Loucy (cell line): ENCODE data around the gene HGFAC.

ENCODE experiments used
- CTCF ChIP-seq: fragments of 200-600 bp; sonication (generic); conservative IDR thresholded peaks from 2 replicates; pipeline ENCODE4 v1.5.1; 2014; ENCODE audit warnings: mild to moderate bottlenecking, antibody characterized with exemption, low read length
- EZH2phosphoT487 ChIP-seq: fragments of 200-600 bp; IDR thresholded peaks from 2 replicates; pipeline ENCODE4 v1.6.1; 2018; ENCODE audit warnings: antibody characterized with exemption, mild to moderate bottlenecking, moderate library complexity, borderline replicate concordance

GRCh38 chr4:3426465-3427133 is 15.2 kb upstream of the HGFAC start:
- TF ChIP-seq CTCF (no peak), EZH2phosphoT487 (no peak)
